ENCODE results near the gene CCDC6. TPM values are rescaled to one million over a fixed set of nuclear protein-coding genes. Genes with fewer than 3 reads are reported as not detected.
A peak's percentile ranks its signal among the peaks of the same experiment; 100 is the strongest.

Gene CCDC6
- total and polyA plus RNA-seq, 2 of the 8 experiments (the other 6 are each of a cell fraction or from before 2014, with no cell fraction given): 42.2 to 74.4 TPM

DNA sequence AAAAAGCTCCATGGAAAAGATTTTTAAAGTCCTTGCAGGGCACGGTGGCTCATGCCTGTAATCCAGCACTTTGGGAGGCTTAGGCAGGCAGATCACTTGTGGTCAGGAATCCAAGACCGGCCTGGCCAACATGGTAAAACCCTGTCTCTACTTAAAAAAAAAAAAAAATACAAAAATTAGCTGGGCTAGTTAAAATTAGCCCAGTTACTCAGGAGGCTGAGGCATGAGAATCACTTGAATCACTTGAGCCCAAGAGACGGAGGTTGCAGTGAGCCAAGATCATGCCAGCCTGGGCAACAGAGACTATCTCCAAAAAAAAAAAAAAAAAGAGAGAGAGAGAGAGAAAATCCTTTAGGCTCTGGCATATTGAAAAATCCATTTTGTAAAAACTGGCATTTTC is 61.9 kb downstream of the CCDC6 start:
- Histone ChIP-seq H2BK120ac (replicated peaks; ENCODE audit: low read depth, low read length) (no peak overlapping the region), H2BK20ac (ENCODE audit: low read length) (no peak overlapping the region), H4K5ac (ENCODE audit: insufficient read length, low read depth, low read length) (peak overlapping the region; percentile 39), H3K79me1 (ENCODE audit: low read depth, low read length) (no peaks in the 10 kb centered on the region), H3K4me2 (ENCODE audit: insufficient read depth in 1 of 2, low read depth in 2 of 2, low read length in 2 of 2) (no peak overlapping the region), H3K18ac (ENCODE audit: extremely low read depth, low read length) (no peak overlapping the region), H4K20me1 (replicated peaks in 1 of 2; ENCODE audit: control insufficient read depth in 1 of 2, insufficient read depth in 2 of 2, low read length in 2 of 2) (peaks cover 0 to 2% of the 10 kb centered on the region in 2 experiments), H2BK15ac (ENCODE audit: low read length) (no peak overlapping the region), H3K27me3 (replicated peaks in 1 of 4; ENCODE audit: control insufficient read depth in 3 of 4, extremely low read depth in 1 of 4, insufficient read depth in 3 of 4, low read length in 3 of 4) (no peaks in the 10 kb centered on the region), H4K91ac (replicated peaks; ENCODE audit: insufficient read length, low read length) (no peak overlapping the region), H3K27ac (ENCODE audit: low read depth, low read length) (no peak overlapping the region), H3K36me3 (ENCODE audit: control insufficient read depth in 2 of 4, insufficient read depth in 4 of 4, low read length in 3 of 4) (peaks cover 2 to 38% (median 4%) of the 10 kb centered on the region in 4 experiments; a peak in 5 of 8 replicates), H3K4me1 (replicated peaks in 1 of 4; ENCODE audit: control insufficient read depth in 3 of 4, insufficient read depth in 4 of 4, low read length in 3 of 4) (peaks cover 3 to 25% (median 16%) of the 10 kb centered on the region in 4 experiments), H2BK12ac (ENCODE audit: low read depth, low read length) (no peak overlapping the region), H3K9ac (replicated peaks in 1 of 4; ENCODE audit: extremely low read depth in 1 of 4, low read depth in 3 of 4, low read length in 3 of 4) (no peak overlapping the region), H3K4me3 (ENCODE audit: extremely low read depth in 1 of 4, insufficient read depth in 2 of 4, low read depth in 3 of 4, low read length in 4 of 4) (no peak overlapping the region; a peak in 1 of 8 replicates), H2AK5ac (ENCODE audit: low read depth, low read length) (peak overlapping the region; percentile 39; the same call in 1 of the 2 replicates), H3K56ac (replicated peaks; ENCODE audit: insufficient read length, low read depth, low read length) (no peak overlapping the region), H2BK5ac (ENCODE audit: low read depth, low read length) (no peak overlapping the region), H2AFZ (ENCODE audit: low read length) (no peak overlapping the region), H3K9me3 (ENCODE audit: insufficient read depth in 2 of 2, low read depth in 1 of 2, low read length in 1 of 2) (no peaks in the 10 kb centered on the region), H3K23ac (ENCODE audit: insufficient read length) (no peak overlapping the region), H3K4ac (replicated peaks; ENCODE audit: insufficient read length, low read depth, low read length) (no peak overlapping the region), H3K23me2 (ENCODE audit: low read depth, low read length) (no peaks in the 10 kb centered on the region), H3K14ac (ENCODE audit: insufficient read length) (no peak overlapping the region), H3K79me2 (ENCODE audit: control insufficient read depth in 1 of 2, insufficient read depth in 2 of 2, low read length in 2 of 2) (peaks cover 0 to 22% of the 10 kb centered on the region in 2 experiments; a peak in 2 of 4 replicates), H4K8ac (ENCODE audit: extremely low read depth, insufficient read depth, low read length) (no peak overlapping the region)
- WGBS, 2 experiments (ENCODE audit: extremely low coverage in 1 of 2, insufficient coverage in 1 of 2, insufficient read length in 1 of 2, insufficient replicate concordance in 2 of 2, low coverage in 1 of 2, low lambda C conversion rate in 2 of 2, missing lambda C conversion rate in 1 of 2): 80% methylated on average over 3 of the region's 3 CpGs; no CpG with 5 or more reads in 1 of the 2 experiments
- DNase-seq (ENCODE audit: low read depth in 1 of 2, low spot score in 2 of 2): no peak
- CTCF ChIA-PET (ENCODE audit: partially characterized antibody): interaction anchor here (0.6 to 8.9 kb wide), 12 partner anchors 8 to 1786 kb away, joined by 3 to 68 read pairs (median 4); partner anchors contain the start of gene CCDC6
- POLR2A ChIA-PET (ENCODE audit: partially characterized antibody): interaction anchor here (0.6 to 2.3 kb wide), 3 partner anchors 48 to 64 kb away, joined by 3 to 9 read pairs (median 4); no protein-coding TSS in a partner anchor
- TF ChIP-seq SP1 (IDR thresholded peaks at IDR 0.05; ENCODE audit: low read depth, low read length) (no peak), SUZ12 (IDR thresholded peaks at IDR 0.05; ENCODE audit: low read length) (no peak), SIRT6 (IDR thresholded peaks at IDR 0.05; ENCODE audit: low read length) (no peak), SIN3A (conservative IDR thresholded peaks at IDR 0.05 in 1 of 2, IDR thresholded peaks at IDR 0.05 in 1 of 2; ENCODE audit: low read depth in 1 of 2, low read length in 2 of 2) (no peak), TBP (IDR thresholded peaks at IDR 0.05; ENCODE audit: low read depth, low read length) (no peak), RNF2 (IDR thresholded peaks at IDR 0.05; ENCODE audit: borderline replicate concordance, low read depth, low read length, missing control alignments, poor library complexity, severe bottlenecking) (no peak), KDM5A (IDR thresholded peaks at IDR 0.05; ENCODE audit: low read length) (no peak), RXRA (IDR thresholded peaks at IDR 0.05; ENCODE audit: insufficient read depth, low read depth, low read length) (no peak)
- FAIRE-seq: no peak

All from H1 (cell line).